Liver (tissue), 9 donors: Measurements from ENCODE around the gene STK24. TPM values are rescaled to one million over a fixed set of nuclear protein-coding genes. Genes with fewer than 3 reads are reported as not detected.

Experiments used
- DNase-seq: peaks from one replicate; pipeline ENCODE4 v3.0.0-alpha.2; 2017; ENCODE audit warnings: low spot score
- H3K27ac ChIP-seq, 2 donors: one replicate each; pipeline ENCODE4 v1.7.0; 2013; ENCODE audit warnings: inconsistent platforms in 2 of 2, low read length in 2 of 2, control low read depth in 1 of 2, low read depth in 1 of 2, mild to moderate bottlenecking in 1 of 2
- H3K27me3 ChIP-seq, 4 donors: one replicate each; pipeline versions ENCODE4 v1.6.1 to v1.7.0; 2013; ENCODE audit warnings: low read length in 3 of 4, inconsistent platforms in 1 of 4, mild to moderate bottlenecking in 1 of 4, moderate library complexity in 1 of 4; ENCODE audit not compliant: control insufficient read depth in 4 of 4, insufficient read depth in 4 of 4
- H3K36me3 ChIP-seq, 4 donors: one replicate each; pipeline versions ENCODE4 v1.6.1 to v1.7.0; 2013; ENCODE audit warnings: low read length in 3 of 4, mild to moderate bottlenecking in 3 of 4, low read depth in 1 of 4, moderate library complexity in 1 of 4; ENCODE audit not compliant: control insufficient read depth in 4 of 4, insufficient read depth in 3 of 4
- H3K4me1 ChIP-seq, 4 donors: one replicate each; pipeline versions ENCODE4 v1.6.1 to v1.7.0; 2013; ENCODE audit warnings: low read length in 3 of 4, mild to moderate bottlenecking in 3 of 4, moderate library complexity in 1 of 4; ENCODE audit not compliant: control insufficient read depth in 4 of 4, insufficient read depth in 4 of 4
- H3K4me3 ChIP-seq, 3 donors: one replicate each; pipeline versions ENCODE4 v1.6.1 to v1.7.0; 2013; ENCODE audit warnings: low read length in 3 of 3, control low read depth in 1 of 3, low read depth in 1 of 3, mild to moderate bottlenecking in 1 of 3
- H3K9ac ChIP-seq, 2 donors: one replicate each; pipeline ENCODE4 v1.7.0; 2013; ENCODE audit warnings: low read length in 2 of 2, mild to moderate bottlenecking in 2 of 2, moderate library complexity in 2 of 2, control low read depth in 1 of 2, low read depth in 1 of 2
- H3K9me3 ChIP-seq, 4 donors: one replicate each; pipeline versions ENCODE4 v1.6.1 to v1.7.0; 2013; ENCODE audit warnings: low read length in 3 of 4; ENCODE audit not compliant: control insufficient read depth in 4 of 4
- CTCF ChIP-seq: fragments of 150-350 bp; IDR thresholded peaks from 2 replicates; pipeline ENCODE4 v1.5.1; 2017; ENCODE audit warnings: improper control_type of control experiment, low read depth, low read length; ENCODE audit not compliant: missing input control
- EGR1 ChIP-seq, 2 donors: IDR thresholded peaks; 2 replicates each; pipeline ENCODE4 v1.6.1; 2016 to 2018; ENCODE audit warnings: antibody characterized with exemption in 2 of 2, low read depth in 2 of 2
- FOXA1 ChIP-seq: IDR thresholded peaks from 2 replicates; pipeline ENCODE4 v1.6.1; 2016; ENCODE audit warnings: antibody characterized with exemption
- FOXA2 ChIP-seq: IDR thresholded peaks from 2 replicates; pipeline ENCODE4 v1.6.1; 2016; ENCODE audit warnings: antibody characterized with exemption
- GABPA ChIP-seq, 2 donors: IDR thresholded peaks in 1 of 2; conservative IDR thresholded peaks in 1 of 2; 2 replicates each; pipeline ENCODE4 v1.6.1; 2016; ENCODE audit warnings: antibody characterized with exemption in 2 of 2, mild to moderate bottlenecking in 1 of 2, moderate library complexity in 1 of 2
- HNF4A ChIP-seq, 2 donors: conservative IDR thresholded peaks; 2 replicates each; pipeline ENCODE4 v1.6.1; 2016; ENCODE audit warnings: antibody characterized with exemption in 2 of 2, mild to moderate bottlenecking in 2 of 2
- HNF4G ChIP-seq: IDR thresholded peaks from 2 replicates; pipeline ENCODE4 v1.6.1; 2016; ENCODE audit warnings: antibody characterized with exemption
- JUND ChIP-seq, 2 donors: IDR thresholded peaks; 2 replicates each; pipeline ENCODE4 v1.6.1; 2016; ENCODE audit warnings: antibody characterized with exemption in 2 of 2
- MAX ChIP-seq: IDR thresholded peaks from 2 replicates; pipeline ENCODE4 v1.6.1; 2016; ENCODE audit warnings: antibody characterized with exemption
- NR2F2 ChIP-seq: IDR thresholded peaks from 2 replicates; pipeline ENCODE4 v1.6.1; 2016; ENCODE audit warnings: antibody characterized with exemption
- RAD21 ChIP-seq, 2 donors: IDR thresholded peaks; 2 replicates each; pipeline ENCODE4 v1.6.1; 2016; ENCODE audit warnings: antibody characterized with exemption in 2 of 2, mild to moderate bottlenecking in 2 of 2
- REST ChIP-seq: IDR thresholded peaks from 2 replicates; pipeline ENCODE4 v1.6.1; 2016; ENCODE audit warnings: antibody characterized with exemption, mild to moderate bottlenecking
- RXRA ChIP-seq, 2 donors: IDR thresholded peaks; 2 replicates each; pipeline ENCODE4 v1.6.1; 2017 to 2018; ENCODE audit warnings: antibody characterized with exemption in 2 of 2, mild to moderate bottlenecking in 1 of 2
- SP1 ChIP-seq: IDR thresholded peaks from 2 replicates; pipeline ENCODE4 v1.6.1; 2018; ENCODE audit warnings: antibody characterized with exemption, mild to moderate bottlenecking
- YY1 ChIP-seq: IDR thresholded peaks from 2 replicates; pipeline ENCODE4 v1.6.1; 2016; ENCODE audit warnings: antibody characterized with exemption, mild to moderate bottlenecking
- ZBTB33 ChIP-seq: IDR thresholded peaks from 2 replicates; pipeline ENCODE4 v1.6.1; 2016; ENCODE audit warnings: antibody characterized with exemption
- WGBS: extraction: QIAGEN DNeasy Blood & Tissue Kit; methylation state at CpG from one replicate; pipeline ENCODE4 v1.1.7; 2013; 5-methylcytosine and 5-hydroxymethylcytosine counted together
- polyA plus RNA-seq, 2 donors: library from polyadenylated mRNA; stranded (reverse) in 1 of 2; unstranded in 1 of 2; fragments of 200-250 nt in 1 of 2; fragments of >200 nt in 1 of 2; fragmentation: Nextera tagmentation in 1 of 2; extraction: Ambion mirVana in 1 of 2; gene quantifications; one replicate each; pipeline versions ENCODE4 v1.2.1 to v1.2.3, GENCODE V29; 2013 to 2015
- total RNA-seq, 2 donors: library from RNA; depleted of rRNA; stranded (reverse); fragments of >200 nt; gene quantifications; one replicate each; pipeline ENCODE4 v1.2.3, GENCODE V29; 2014
- donor health status: healthy.
- donor health status: healthy.
- donor health status: healthy.
- donor health status: healthy.
- donor health status: healthy.

STK24 gene
- total and polyA plus RNA-seq, 4 donors: 6.4 to 43.3 (median 14.9) TPM

GRCh38 chr13:98508280-98508679, 68.6 kb downstream of the STK24 start:
- Histone ChIP-seq H3K4me1 (peaks cover 12 to 59% (median 48%) of the 10 kb centered on the region in 4 donors), H3K36me3 (no peaks in the 10 kb centered on the region), H3K4me3 (no peak overlapping the region), H3K9me3 (no peaks in the 10 kb centered on the region), H3K9ac (no peak overlapping the region), H3K27ac (no peak overlapping the region), H3K27me3 (no peaks in the 10 kb centered on the region)
- no peak for DNase-seq
- TF ChIP-seq ZBTB33 (no peak), MAX (no peak), FOXA2 (no peak)
- WGBS: 92% methylated on average over 2 of the region's 2 CpGs

- peak in 1 of 2 donors; percentile 16 for TF ChIP-seq RAD21 (IDR thresholded peaks at IDR 0.05)
- TF ChIP-seq NR2F2: peak; percentile 67
- TF ChIP-seq HNF4A (conservative IDR thresholded peaks at IDR 0.05): no peak
- no peak overlapping the region for H3K9ac ChIP-seq
- no peaks in the 10 kb centered on the region for H3K9me3 ChIP-seq
- no peaks in the 10 kb centered on the region for H3K36me3 ChIP-seq
- DNase-seq: peak; percentile 63
- peak overlapping the region; percentile 54 to 65 for H3K27ac ChIP-seq
- H3K4me1 ChIP-seq: peaks cover 11 to 56% (median 48%) of the 10 kb centered on the region in 4 donors
- H3K4me3 ChIP-seq: no peak overlapping the region
- WGBS: 31% methylated on average over 5 of the region's 5 CpGs
- H3K27me3 ChIP-seq: no peaks in the 10 kb centered on the region
Observed at GRCh38 chr13:98507282-98507797, 69.6 kb downstream of the STK24 start.

GRCh38 chr13:98506728-98507230, 70.1 kb downstream of the STK24 start:
- TF ChIP-seq HNF4A (conservative IDR thresholded peaks at IDR 0.05) (peak in 1 of 2 donors; percentile 84), FOXA1 (no peak), EGR1 (IDR thresholded peaks at IDR 0.05; ENCODE audit: low read depth in 2 of 2) (no peak), FOXA2 (no peak), SP1 (no peak), CTCF (no peak), GABPA (IDR thresholded peaks at IDR 0.05 in 1 of 2, conservative IDR thresholded peaks at IDR 0.05 in 1 of 2) (no peak), ZBTB33 (no peak), MAX (peak; percentile 55), YY1 (peak; percentile 33), REST (no peak), NR2F2 (no peak), JUND (IDR thresholded peaks at IDR 0.05) (peak in 1 of 2 donors; percentile 19), HNF4G (peak; percentile 46), RXRA (IDR thresholded peaks at IDR 0.05) (peak; percentile 11 to 75)
- Histone ChIP-seq H3K4me1 (peaks cover 11 to 61% (median 53%) of the 10 kb centered on the region in 4 donors), H3K4me3 (no peak overlapping the region), H3K9me3 (no peaks in the 10 kb centered on the region), H3K36me3 (no peaks in the 10 kb centered on the region), H3K9ac (no peak overlapping the region), H3K27me3 (no peaks in the 10 kb centered on the region), H3K27ac (peak overlapping the region; percentile 54 to 65)
- no peak for DNase-seq
- WGBS: 45% methylated on average over 16 of the region's 16 CpGs
